Measurements from ENCODE around the gene METTL16. TPM values are rescaled to one million over a fixed set of nuclear protein-coding genes. Genes with fewer than 3 reads are reported as not detected.
"Not testable (repeated sequence)": the region's sequence is repeated elsewhere in the genome, so short reads cannot be mapped to it uniquely, and the experiment has no call there.

The METTL16 gene
- total and polyA plus RNA-seq, 2 experiments from 2014 or later, result 14.7 to 19.3 TPM

DNA sequence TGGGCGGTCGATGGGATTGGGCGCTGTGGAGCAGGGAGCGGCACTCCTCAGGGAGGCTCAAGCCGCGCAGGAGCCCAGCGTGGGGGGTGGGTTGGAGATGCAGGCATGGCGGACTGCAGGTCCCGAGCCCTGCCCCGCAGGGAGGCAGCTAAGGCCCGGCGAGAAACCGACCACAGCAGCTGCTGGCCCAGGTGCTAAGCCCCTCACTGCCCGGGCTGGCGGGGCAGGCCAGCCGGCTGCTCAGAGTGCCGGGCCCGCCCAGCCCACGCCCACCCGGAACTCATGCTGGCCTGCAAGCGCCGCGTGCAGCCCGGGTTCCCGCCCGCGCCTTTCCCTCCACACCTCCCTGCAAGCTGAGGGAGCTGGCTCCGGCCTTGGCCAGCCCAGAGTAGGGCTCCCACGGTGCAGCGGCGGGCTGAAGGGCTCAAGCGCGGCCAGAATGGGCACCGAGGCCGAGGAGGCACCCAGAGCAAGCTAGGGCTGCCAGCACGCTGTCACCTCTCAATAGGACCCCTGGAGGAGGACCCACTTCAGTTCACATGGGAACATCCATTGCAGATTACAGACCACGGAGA, 20.5 kb upstream of the METTL16 start:
- H3K4me2 ChIP-seq, result no peak overlapping the region
- no peak for TF ChIP-seq EZH2 (IDR thresholded peaks at IDR 0.05; ENCODE audit: borderline replicate concordance)
- TF ChIP-seq, protein P1, sequence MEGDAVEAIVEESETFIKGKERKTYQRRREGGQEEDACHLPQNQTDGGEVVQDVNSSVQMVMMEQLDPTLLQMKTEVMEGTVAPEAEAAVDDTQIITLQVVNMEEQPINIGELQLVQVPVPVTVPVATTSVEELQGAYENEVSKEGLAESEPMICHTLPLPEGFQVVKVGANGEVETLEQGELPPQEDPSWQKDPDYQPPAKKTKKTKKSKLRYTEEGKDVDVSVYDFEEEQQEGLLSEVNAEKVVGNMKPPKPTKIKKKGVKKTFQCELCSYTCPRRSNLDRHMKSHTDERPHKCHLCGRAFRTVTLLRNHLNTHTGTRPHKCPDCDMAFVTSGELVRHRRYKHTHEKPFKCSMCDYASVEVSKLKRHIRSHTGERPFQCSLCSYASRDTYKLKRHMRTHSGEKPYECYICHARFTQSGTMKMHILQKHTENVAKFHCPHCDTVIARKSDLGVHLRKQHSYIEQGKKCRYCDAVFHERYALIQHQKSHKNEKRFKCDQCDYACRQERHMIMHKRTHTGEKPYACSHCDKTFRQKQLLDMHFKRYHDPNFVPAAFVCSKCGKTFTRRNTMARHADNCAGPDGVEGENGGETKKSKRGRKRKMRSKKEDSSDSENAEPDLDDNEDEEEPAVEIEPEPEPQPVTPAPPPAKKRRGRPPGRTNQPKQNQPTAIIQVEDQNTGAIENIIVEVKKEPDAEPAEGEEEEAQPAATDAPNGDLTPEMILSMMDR (IDR thresholded peaks at IDR 0.05; ENCODE audit: poor library complexity), result no peak
- TF ChIP-seq EZH2phosphoT487 (IDR thresholded peaks at IDR 0.05; ENCODE audit: low read depth, severe bottlenecking, unreplicated experiment), result no peak
- WGBS (ENCODE audit: low lambda C conversion rate, missing lambda C conversion rate), result 94% methylated on average over 26 of the region's 37 CpGs
- H2AFZ ChIP-seq, result no peak overlapping the region
- H3K9me2 ChIP-seq (replicated peaks; ENCODE audit: insufficient read depth), result no peaks in the 10 kb centered on the region
- no peaks in the 10 kb centered on the region for H3K9me3 ChIP-seq (ENCODE audit: low read depth)
- H3K27ac ChIP-seq, result no peak overlapping the region
- H3K36me3 ChIP-seq (replicated peaks; ENCODE audit: insufficient read depth, low read depth), result no peaks in the 10 kb centered on the region
- no peaks in the 10 kb centered on the region for H4K20me1 ChIP-seq (ENCODE audit: insufficient read depth, poor library complexity, severe bottlenecking)
- DNase-seq (ENCODE audit: low spot score), result no peak
- no peaks in the 10 kb centered on the region for H3K27me3 ChIP-seq
- H3K79me2 ChIP-seq, result no peaks in the 10 kb centered on the region
- H3K4me1 ChIP-seq (ENCODE audit: insufficient read depth), result no peaks in the 10 kb centered on the region
- no peak overlapping the region for H3K4me3 ChIP-seq

DNA sequence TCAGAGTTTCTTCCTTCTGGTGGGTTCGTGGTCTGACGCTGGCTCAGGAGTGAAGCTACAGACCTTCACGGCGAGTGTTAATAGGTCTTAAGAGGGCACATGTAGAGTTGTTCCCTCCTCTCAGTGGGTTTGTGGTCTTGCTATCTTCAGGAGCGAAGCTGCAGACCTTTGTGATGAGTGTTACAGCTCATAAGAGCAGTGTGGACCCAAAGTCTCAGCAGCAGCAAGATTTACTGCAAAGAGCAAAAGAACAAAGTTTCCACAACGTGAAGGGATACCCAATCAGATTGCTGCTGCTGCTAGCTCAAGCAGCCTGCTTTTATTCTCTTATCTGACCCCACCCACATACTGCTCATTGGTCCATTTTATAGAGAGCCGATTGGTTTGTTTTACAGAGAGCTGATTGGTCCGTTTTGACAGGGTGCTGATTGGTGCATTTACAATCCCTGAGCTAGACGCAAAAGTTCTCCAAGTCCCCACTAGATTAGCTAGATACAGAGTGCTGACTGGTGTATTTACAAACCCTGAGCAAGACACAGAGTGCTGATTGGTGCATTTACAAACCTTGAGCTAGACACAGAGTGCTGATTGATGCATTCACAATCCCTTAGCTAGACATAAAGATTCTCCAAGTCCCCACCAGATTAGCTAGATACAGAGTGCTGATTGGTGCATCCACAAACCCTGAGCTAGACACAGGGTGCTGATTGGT, 19.7 kb upstream of the METTL16 start:
- not testable (repeated sequence) for H3K79me2 ChIP-seq; H3K9me2 ChIP-seq (replicated peaks; ENCODE audit: insufficient read depth); H4K20me1 ChIP-seq (ENCODE audit: insufficient read depth, poor library complexity, severe bottlenecking); H3K4me3 ChIP-seq; H2AFZ ChIP-seq; H3K27me3 ChIP-seq; H3K27ac ChIP-seq; H3K4me2 ChIP-seq; H3K4me1 ChIP-seq (ENCODE audit: insufficient read depth); DNase-seq (ENCODE audit: low spot score); H3K36me3 ChIP-seq (replicated peaks; ENCODE audit: insufficient read depth, low read depth); H3K9me3 ChIP-seq (ENCODE audit: low read depth)
- WGBS (ENCODE audit: low lambda C conversion rate, missing lambda C conversion rate), result 88% methylated on average over 9 of the region's 9 CpGs

DNA sequence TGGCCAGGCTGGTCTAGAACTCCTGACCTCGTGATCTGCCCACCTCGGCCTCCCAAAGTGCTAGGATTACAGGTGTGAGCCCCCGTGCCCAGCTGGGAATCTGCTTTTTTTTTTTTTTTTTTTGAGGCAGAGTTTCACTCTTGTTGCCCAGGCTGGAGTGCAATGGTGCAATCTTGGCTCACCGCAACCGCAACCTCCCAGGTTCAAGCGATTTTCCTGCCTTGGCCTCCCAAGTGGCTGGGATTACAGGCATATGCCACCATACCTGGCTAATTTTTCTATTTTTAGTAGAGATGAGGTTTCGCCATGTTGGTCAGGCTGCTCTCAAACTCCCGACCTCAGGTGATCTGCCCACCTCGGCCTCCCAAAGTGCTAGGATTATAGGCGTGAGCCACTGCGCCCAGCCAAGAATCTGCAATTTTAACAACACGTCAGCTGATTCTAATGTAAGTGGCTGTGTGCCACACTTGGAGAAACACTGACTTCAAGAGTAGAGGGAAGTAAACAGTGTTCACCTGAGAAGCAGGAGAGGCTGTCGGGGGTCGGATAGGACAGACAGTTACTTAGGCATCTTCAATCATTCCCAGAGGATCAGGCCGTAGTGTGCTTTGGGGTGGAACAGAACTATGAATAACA, 10.2 kb upstream of the METTL16 start:
- H3K4me2 ChIP-seq; H3K9me3 ChIP-seq (ENCODE audit: low read depth); H4K20me1 ChIP-seq (ENCODE audit: insufficient read depth, poor library complexity, severe bottlenecking); H3K79me2 ChIP-seq; H3K27ac ChIP-seq; H3K27me3 ChIP-seq; H3K4me3 ChIP-seq; H3K36me3 ChIP-seq (replicated peaks; ENCODE audit: insufficient read depth, low read depth); H3K9me2 ChIP-seq (replicated peaks; ENCODE audit: insufficient read depth); H3K4me1 ChIP-seq (ENCODE audit: insufficient read depth); H2AFZ ChIP-seq; DNase-seq (ENCODE audit: low spot score): not testable (repeated sequence)
- WGBS (ENCODE audit: low lambda C conversion rate, missing lambda C conversion rate), result 94% methylated on average over 14 of the region's 15 CpGs

DNA sequence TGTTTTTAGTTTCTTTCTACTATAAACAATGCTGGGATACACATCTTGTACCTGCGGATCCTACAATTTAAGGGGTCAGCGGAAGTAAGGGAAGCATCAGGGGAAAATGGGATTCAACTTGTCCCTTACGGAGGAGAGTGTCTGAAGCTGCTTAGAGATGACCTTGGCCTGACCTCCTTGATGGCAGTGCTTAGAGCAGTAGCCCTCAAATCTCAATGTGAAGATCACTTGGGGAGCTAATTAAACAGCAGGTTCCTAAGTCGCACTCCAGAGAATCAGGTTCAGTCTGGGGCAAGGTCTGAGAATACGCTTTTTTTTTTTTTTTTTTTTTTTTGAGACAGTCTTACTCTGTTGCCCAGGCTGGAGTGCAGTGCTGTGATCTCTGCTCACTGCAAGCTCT, 9.6 kb upstream of the METTL16 start:
- DNase-seq (ENCODE audit: low spot score), result no peak
- H4K20me1 ChIP-seq (ENCODE audit: insufficient read depth, poor library complexity, severe bottlenecking), result no peaks in the 10 kb centered on the region
- H3K27ac ChIP-seq, result no peak overlapping the region
- H3K9me2 ChIP-seq (replicated peaks; ENCODE audit: insufficient read depth), result no peaks in the 10 kb centered on the region
- no peaks in the 10 kb centered on the region for H3K9me3 ChIP-seq (ENCODE audit: low read depth)
- no peaks in the 10 kb centered on the region for H3K4me1 ChIP-seq (ENCODE audit: insufficient read depth)
- 80% methylated on average over 5 of the region's 5 CpGs for WGBS (ENCODE audit: low lambda C conversion rate, missing lambda C conversion rate)
- H3K4me3 ChIP-seq, result no peak overlapping the region
- no peaks in the 10 kb centered on the region for H3K27me3 ChIP-seq
- no peaks in the 10 kb centered on the region for H3K36me3 ChIP-seq (replicated peaks; ENCODE audit: insufficient read depth, low read depth)
- TF ChIP-seq, protein P1 (IDR thresholded peaks at IDR 0.05; ENCODE audit: poor library complexity), result no peak
- no peak for TF ChIP-seq EZH2phosphoT487 (IDR thresholded peaks at IDR 0.05; ENCODE audit: low read depth, severe bottlenecking, unreplicated experiment)
- no peak for TF ChIP-seq EZH2 (IDR thresholded peaks at IDR 0.05; ENCODE audit: borderline replicate concordance)
- no peaks in the 10 kb centered on the region for H3K79me2 ChIP-seq
- H3K4me2 ChIP-seq, result no peak overlapping the region
- H2AFZ ChIP-seq, result no peak overlapping the region
